ENCODE measurements around the gene PITX2.

Gene PITX2

GRCh38 chr4:110621839-110622751, 782 bp downstream of the PITX2 start:
- no peak for DNase-seq

GRCh38 chr4:110621328-110621812, 1.5 kb downstream of the PITX2 start:
- no peak for DNase-seq

GRCh38 chr4:110620691-110621327, 2.1 kb downstream of the PITX2 start:
- no peak for DNase-seq

GRCh38 chr4:110620322-110620690, 2.6 kb downstream of the PITX2 start:
- no peak for DNase-seq

GRCh38 chr4:110619463-110620247, 3.2 kb downstream of the PITX2 start:
- no peak for DNase-seq

- no peak for DNase-seq
These were observed 4.1 kb downstream of the PITX2 start for GRCh38 chr4:110618581-110619462.

GRCh38 chr4:110617646-110618580, 5.0 kb downstream of the PITX2 start:
- no peak for DNase-seq

- no peak for DNase-seq
These were observed 5.7 kb downstream of the PITX2 start for GRCh38 chr4:110617075-110617640.

- no peak for DNase-seq
These were observed 6.4 kb downstream of the PITX2 start for GRCh38 chr4:110616238-110617074.

GRCh38 chr4:110615353-110616237, 7.3 kb downstream of the PITX2 start:
- DNase-seq, result no peak

- DNase-seq, result no peak
These were observed 7.9 kb downstream of the PITX2 start for GRCh38 chr4:110614976-110615352.

GRCh38 chr4:110614173-110614963, 8.5 kb downstream of the PITX2 start:
- DNase-seq, result no peak

- DNase-seq, result no peak
These were observed 9.1 kb downstream of the PITX2 start for GRCh38 chr4:110613745-110614144.

GRCh38 chr4:110612631-110613269, 10.1 kb downstream of the PITX2 start:
- DNase-seq, result no peak

- DNase-seq, result no peak
These were observed 10.9 kb downstream of the PITX2 start for GRCh38 chr4:110611968-110612447.

GRCh38 chr4:110610940-110611831, 11.7 kb downstream of the PITX2 start:
- DNase-seq, result no peak
